Prostate gland (tissue), 2 donors: ENCODE results near the gene TUBB4A. TPM values are rescaled to one million over a fixed set of nuclear protein-coding genes. Genes with fewer than 3 reads are reported as not detected.

ENCODE experiments used
- DNase-seq: peaks from one replicate; pipeline ENCODE4 v3.0.0-alpha.2; 2019; ENCODE audit warnings: low spot score
- H3K27ac ChIP-seq, 2 donors: fragments of 200-600 bp; sonication (generic); 2 replicates each; pipeline ENCODE4 v1.5.1; 2017 to 2019
- H3K27me3 ChIP-seq: fragments of 200-600 bp; sonication (generic); replicated peaks from 2 replicates; pipeline ENCODE4 v1.5.1; 2019; ENCODE audit not compliant: insufficient read depth
- H3K36me3 ChIP-seq, 2 donors: fragments of 200-600 bp; sonication (generic); 1 replicate in 1 of 2; 2 replicates in 1 of 2; pipeline versions ENCODE4 v1.5.1 to v1.8.1; 2017 to 2019
- H3K4me1 ChIP-seq: fragments of 200-600 bp; sonication (generic); replicated peaks from 2 replicates; pipeline ENCODE4 v1.5.1; 2019
- H3K4me3 ChIP-seq, 2 donors: fragments of 200-600 bp; sonication (generic); 2 replicates each; pipeline ENCODE4 v1.5.1; 2017 to 2019
- H3K9me3 ChIP-seq: fragments of 200-600 bp; sonication (generic); 2 replicates; pipeline ENCODE4 v1.5.1; 2017
- POLR2A ChIP-seq: fragments of 450-650 bp; IDR thresholded peaks from one replicate; pipeline ENCODE4 v1.6.1; 2016; ENCODE audit warnings: antibody characterized with exemption, mild to moderate bottlenecking
- POLR2AphosphoS5 ChIP-seq: sonication (generic); formaldehyde crosslinking; IDR thresholded peaks from one replicate; pipeline ENCODE4 v1.6.1; 2017; ENCODE audit warnings: antibody characterized with exemption
- WGBS: methylation state at CpG from one replicate; pipeline ENCODE4 v1.1.5; 2018; 5-methylcytosine and 5-hydroxymethylcytosine counted together
- intact Hi-C: fragments of 100-400 bp; cut with DNase I; formaldehyde crosslinking; loops from one replicate; pipeline ENCODE4 v1.14.2; 2022
- total RNA-seq, 2 donors: library from RNA; depleted of rRNA; stranded (reverse); fragments of >200 nt; gene quantifications; one replicate each; pipeline ENCODE4 v1.1.0, GENCODE V29; 2016
- TF ChIP-seq, protein P1 (sequence below), 4 experiments: fragments of 200-600 bp in 2 of 4; fragments of 450-650 bp in 2 of 4; sonication (generic) in 2 of 4; IDR thresholded peaks; 1 replicate in 3 of 4; 2 replicates in 1 of 4; pipeline ENCODE4 v1.5.1; 2016 to 2019; ENCODE audit warnings: antibody characterized with exemption in 4 of 4, mild to moderate bottlenecking in 2 of 4, moderate library complexity in 2 of 4

The TUBB4A gene
- total RNA-seq, 2 donors from 2014 or later = 0.23 to 100 TPM

DNA sequence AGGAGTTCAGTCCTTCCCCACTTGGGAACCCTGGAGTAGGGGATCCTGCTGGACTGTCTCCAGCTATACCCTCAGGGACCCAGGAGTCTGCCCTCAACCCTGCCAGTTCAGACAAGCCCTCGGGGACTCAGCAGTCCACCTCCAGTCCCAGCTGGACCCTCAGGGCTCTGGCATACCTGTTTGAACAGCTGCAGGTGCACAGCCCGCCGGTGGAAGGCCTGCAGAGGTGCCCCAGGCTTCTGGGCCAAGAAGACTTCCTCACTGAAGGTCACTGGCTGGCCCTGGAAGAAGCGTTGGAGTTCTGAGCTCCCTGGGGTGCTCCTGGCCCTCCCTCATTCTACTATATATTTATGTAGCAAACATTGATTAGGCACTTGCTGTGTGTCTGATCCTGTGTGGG lies 29.4 kb downstream of the TUBB4A start:
- TF ChIP-seq, protein P1, sequence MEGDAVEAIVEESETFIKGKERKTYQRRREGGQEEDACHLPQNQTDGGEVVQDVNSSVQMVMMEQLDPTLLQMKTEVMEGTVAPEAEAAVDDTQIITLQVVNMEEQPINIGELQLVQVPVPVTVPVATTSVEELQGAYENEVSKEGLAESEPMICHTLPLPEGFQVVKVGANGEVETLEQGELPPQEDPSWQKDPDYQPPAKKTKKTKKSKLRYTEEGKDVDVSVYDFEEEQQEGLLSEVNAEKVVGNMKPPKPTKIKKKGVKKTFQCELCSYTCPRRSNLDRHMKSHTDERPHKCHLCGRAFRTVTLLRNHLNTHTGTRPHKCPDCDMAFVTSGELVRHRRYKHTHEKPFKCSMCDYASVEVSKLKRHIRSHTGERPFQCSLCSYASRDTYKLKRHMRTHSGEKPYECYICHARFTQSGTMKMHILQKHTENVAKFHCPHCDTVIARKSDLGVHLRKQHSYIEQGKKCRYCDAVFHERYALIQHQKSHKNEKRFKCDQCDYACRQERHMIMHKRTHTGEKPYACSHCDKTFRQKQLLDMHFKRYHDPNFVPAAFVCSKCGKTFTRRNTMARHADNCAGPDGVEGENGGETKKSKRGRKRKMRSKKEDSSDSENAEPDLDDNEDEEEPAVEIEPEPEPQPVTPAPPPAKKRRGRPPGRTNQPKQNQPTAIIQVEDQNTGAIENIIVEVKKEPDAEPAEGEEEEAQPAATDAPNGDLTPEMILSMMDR (IDR thresholded peaks at IDR 0.05) = no peak
- no peak for TF ChIP-seq POLR2AphosphoS5
- TF ChIP-seq POLR2A = no peak
- intact Hi-C loops = no loop called here

DNA sequence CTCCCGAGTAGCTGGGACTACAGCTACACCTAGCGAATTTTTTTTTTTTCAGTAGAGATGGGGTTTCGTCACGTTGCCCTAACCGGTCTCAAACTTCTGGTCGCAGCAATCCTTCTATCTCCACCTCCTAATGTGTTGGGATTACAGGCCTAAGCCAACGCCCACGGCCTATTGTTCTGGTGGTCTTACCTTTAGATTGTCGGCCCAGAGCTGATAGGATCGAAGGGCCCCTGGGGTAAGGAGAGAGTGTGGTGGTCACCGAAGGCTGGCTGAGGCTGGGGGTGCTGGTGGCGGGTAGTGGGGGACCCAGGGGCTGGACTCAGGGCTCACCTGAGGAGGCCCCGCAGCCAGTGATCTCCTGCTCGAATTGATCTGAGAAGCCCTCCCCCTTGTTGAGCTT lies 31.0 kb downstream of the TUBB4A start:
- no peak for DNase-seq
- intact Hi-C loops = no loop called here
- WGBS = 86% methylated on average over 14 of the region's 14 CpGs

More for the DNA sequence above, 29.4 kb downstream of the TUBB4A start:
- H3K27me3 ChIP-seq = peaks cover 14% of the 10 kb centered on the region
- DNase-seq = no peak
- no peak overlapping the region for H3K4me3 ChIP-seq
- no peaks in the 10 kb centered on the region for H3K9me3 ChIP-seq
- 64% methylated on average over 4 of the region's 4 CpGs for WGBS
- no peak overlapping the region for H3K27ac ChIP-seq
- no peaks in the 10 kb centered on the region for H3K36me3 ChIP-seq
- no peaks in the 10 kb centered on the region for H3K4me1 ChIP-seq

DNA sequence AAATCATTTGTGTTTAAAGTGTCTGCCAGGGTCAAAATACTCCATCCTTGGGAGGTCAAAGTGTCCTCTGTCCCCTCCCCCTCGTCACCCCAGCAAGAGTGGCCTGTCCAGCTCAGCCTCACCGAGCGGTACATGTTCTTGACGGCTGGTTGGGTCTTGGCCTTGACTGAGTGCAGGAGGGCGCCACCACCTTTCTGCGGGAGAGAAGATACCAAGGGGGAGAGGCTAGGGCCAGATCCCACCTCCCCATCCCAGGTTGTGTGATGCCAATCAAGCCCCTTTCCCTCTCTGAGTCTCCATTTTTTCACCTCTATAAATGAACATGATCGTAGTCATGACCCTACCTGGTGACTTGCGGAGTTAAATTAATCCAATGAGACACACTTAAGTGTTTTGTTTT lies 31.9 kb downstream of the TUBB4A start:
- Histone ChIP-seq H3K36me3 (no peaks in the 10 kb centered on the region), H3K4me1 (no peaks in the 10 kb centered on the region), H3K4me3 (no peak overlapping the region), H3K9me3 (no peaks in the 10 kb centered on the region), H3K27me3 (no peaks in the 10 kb centered on the region), H3K27ac (no peak overlapping the region)
- TF ChIP-seq POLR2A (no peak), POLR2AphosphoS5 (no peak)
- TF ChIP-seq, protein P1 (IDR thresholded peaks at IDR 0.05) = no peak
- intact Hi-C loops = no loop called here
- 70% methylated on average over 8 of the region's 8 CpGs for WGBS
- DNase-seq = no peak

More for the DNA sequence above, 31.0 kb downstream of the TUBB4A start:
- Histone ChIP-seq H3K27me3 (peaks cover 7% of the 10 kb centered on the region), H3K4me1 (no peaks in the 10 kb centered on the region), H3K4me3 (no peak overlapping the region), H3K36me3 (no peaks in the 10 kb centered on the region), H3K9me3 (no peaks in the 10 kb centered on the region), H3K27ac (no peak overlapping the region)
- TF ChIP-seq POLR2A (no peak), POLR2AphosphoS5 (no peak)
- TF ChIP-seq, protein P1 (IDR thresholded peaks at IDR 0.05) = no peak

DNA sequence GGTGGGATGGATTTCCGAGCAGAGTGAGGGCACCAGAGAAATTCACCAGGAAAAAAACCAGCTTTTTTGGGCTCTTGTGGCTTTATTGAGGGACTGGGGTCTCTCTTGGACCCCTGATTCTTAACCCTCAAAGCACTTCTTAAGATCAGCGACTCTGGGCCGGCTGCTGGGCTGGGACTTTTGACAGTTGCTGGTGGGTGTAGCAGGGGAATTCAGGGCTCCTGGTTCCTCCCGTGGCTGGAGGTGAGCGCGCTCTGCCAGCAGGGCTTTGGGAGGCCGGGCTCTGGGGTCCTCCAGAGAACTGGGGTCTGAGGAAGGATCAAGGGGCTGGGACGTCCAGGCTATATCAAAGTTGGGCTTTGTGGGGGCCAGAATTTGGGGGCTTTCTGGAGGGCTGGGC lies 34.7 kb downstream of the TUBB4A start:
- DNase-seq = no peak
- H3K4me3 ChIP-seq = no peak overlapping the region
- TF ChIP-seq, protein P1 (IDR thresholded peaks at IDR 0.05) = no peak
- TF ChIP-seq POLR2A (no peak), POLR2AphosphoS5 (no peak)
- H3K36me3 ChIP-seq = no peaks in the 10 kb centered on the region
- 91% methylated on average over 8 of the region's 8 CpGs for WGBS
- H3K27ac ChIP-seq = no peak overlapping the region
- intact Hi-C loops = no loop called here
- H3K4me1 ChIP-seq = no peaks in the 10 kb centered on the region
- H3K9me3 ChIP-seq = no peaks in the 10 kb centered on the region
- H3K27me3 ChIP-seq = no peaks in the 10 kb centered on the region

DNA sequence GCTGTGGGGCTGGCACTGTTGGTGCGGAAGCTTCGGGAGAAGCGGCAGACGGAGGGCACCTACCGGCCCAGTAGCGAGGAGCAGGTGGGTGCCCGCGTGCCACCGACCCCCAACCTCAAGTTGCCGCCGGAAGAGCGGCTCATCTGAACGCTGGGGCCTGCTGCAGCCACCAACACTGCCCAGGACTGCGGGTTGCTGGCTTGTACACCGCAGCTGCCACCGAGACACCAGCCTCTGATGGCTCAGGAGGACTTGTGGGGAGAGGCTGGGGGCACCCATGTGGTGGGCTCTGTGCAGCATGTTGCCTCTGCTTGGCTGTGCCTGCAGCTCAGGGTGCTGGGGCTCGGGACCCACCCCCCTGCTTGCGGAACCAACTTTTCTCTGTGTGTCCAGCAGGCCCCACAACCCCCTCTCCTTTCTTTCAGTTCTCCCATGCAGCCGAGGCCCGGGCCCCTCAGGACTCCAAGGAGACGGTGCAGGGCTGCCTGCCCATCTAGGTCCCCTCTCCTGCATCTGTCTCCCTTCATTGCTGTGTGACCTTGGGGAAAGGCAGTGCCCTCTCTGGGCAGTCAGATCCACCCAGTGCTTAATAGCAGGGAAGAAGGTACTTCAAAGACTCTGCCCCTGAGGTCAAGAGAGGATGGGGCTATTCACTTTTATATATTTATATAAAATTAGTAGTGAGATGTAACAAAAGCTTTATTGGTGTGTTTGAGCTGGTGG lies 35.4 kb downstream of the TUBB4A start:
- no peak for TF ChIP-seq POLR2AphosphoS5
- TF ChIP-seq, protein P1 (IDR thresholded peaks at IDR 0.05) = no peak
- no peak for TF ChIP-seq POLR2A
- Histone ChIP-seq H3K4me1 (no peaks in the 10 kb centered on the region), H3K9me3 (no peaks in the 10 kb centered on the region), H3K4me3 (no peak overlapping the region), H3K27me3 (no peaks in the 10 kb centered on the region), H3K36me3 (no peaks in the 10 kb centered on the region), H3K27ac (no peak overlapping the region)
- intact Hi-C loops = no loop called here
- 91% methylated on average over 16 of the region's 21 CpGs for WGBS
- no peak for DNase-seq
